Spleen (tissue), 7 donors: ENCODE results near the gene ABCD3.

Experiments used
- CTCF ChIP-seq, 11 experiments: fragments of 200-600 bp in 7 of 11; fragments of 450-650 bp in 4 of 11; sonication (generic) in 4 of 11; IDR thresholded peaks in 8 of 11; conservative IDR thresholded peaks in 3 of 11; 1 replicate in 7 of 11; 2 replicates in 4 of 11; pipeline versions ENCODE4 v1.4.0 to v1.8.0; 2016 to 2021; ENCODE audit warnings: antibody characterized with exemption in 11 of 11, inconsistent platforms in 4 of 11, mild to moderate bottlenecking in 1 of 11
- POLR2A ChIP-seq, 3 donors: fragments of 450-650 bp; IDR thresholded peaks; one replicate each; pipeline ENCODE4 v1.5.1; 2017; ENCODE audit warnings: antibody characterized with exemption in 3 of 3, mild to moderate bottlenecking in 1 of 3
- donor health status: DM: no; HTN: no; CAD: no; lungs with moderate emphysema.
- donor health status: DM: no; HTN: no; CAD: no.
- donor health status: DM: no; HTN: no; CAD: no.

- TF ChIP-seq CTCF (IDR thresholded peaks at IDR 0.05 in 8 of 11, conservative IDR thresholded peaks at IDR 0.05 in 3 of 11) (no peak), POLR2A (IDR thresholded peaks at IDR 0.05) (no peak)
Observed at GRCh38 chr1:94462606-94463005, 44.4 kb downstream of the ABCD3 start.
